SH-SY5Y (cell line): ENCODE data around the gene TUBA3E.

ENCODE experiments used
- GATA2 ChIP-seq: IDR thresholded peaks from 2 replicates; pipeline ENCODE4 v1.6.1; 2011; ENCODE audit warnings: mild to moderate bottlenecking, low read depth, low read length
- GATA3 ChIP-seq: IDR thresholded peaks from 2 replicates; pipeline ENCODE4 v1.6.1; 2011; ENCODE audit warnings: low read depth, mild to moderate bottlenecking, low read length, moderate library complexity

- TF ChIP-seq GATA2 = peak; percentile 70
- TF ChIP-seq GATA3 = no peak
Observed at GRCh38 chr2:130183512-130184373, 14.5 kb downstream of the TUBA3E start.
